Keratinocyte (primary cell): Measurements from ENCODE around the gene ATXN7. TPM values are rescaled to one million over a fixed set of nuclear protein-coding genes. Genes with fewer than 3 reads are reported as not detected.

Source experiments
- DNase-seq: peaks from one replicate; pipeline ENCODE4 v3.0.0-alpha.2; 2011; ENCODE audit warnings: low read depth, missing footprints, low spot score
- FAIRE-seq: peaks from 2 replicates; lab custom pipeline; 2011; peaks lifted over from hg19 to GRCh38; lab: Jason Lieb, UNC
- H2AFZ ChIP-seq: 2 replicates; pipeline ENCODE4 v1.6.0; 2012; ENCODE audit warnings: low read length, control low read depth, inconsistent platforms; ENCODE audit not compliant: control insufficient read depth
- H3K27ac ChIP-seq: 2 replicates; pipeline ENCODE4 v1.5.1; 2011; ENCODE audit warnings: low read length; ENCODE audit not compliant: control insufficient read depth, insufficient read depth
- H3K27me3 ChIP-seq: 3 replicates; pipeline ENCODE4 v1.6.0; 2011; ENCODE audit warnings: low read length; ENCODE audit not compliant: control insufficient read depth, insufficient read depth; ENCODE audit errors: extremely low read depth
- H3K36me3 ChIP-seq, 2 experiments: 2 replicates in 1 of 2; 3 replicates in 1 of 2; pipeline ENCODE4 v1.5.1; 2011; ENCODE audit warnings: low read length in 2 of 2, mild to moderate bottlenecking in 1 of 2; ENCODE audit not compliant: control insufficient read depth in 2 of 2, insufficient read depth in 2 of 2; ENCODE audit errors: extremely low read depth in 1 of 2
- H3K4me1 ChIP-seq: 3 replicates; pipeline ENCODE4 v1.5.1; 2011; ENCODE audit warnings: low read length; ENCODE audit not compliant: control insufficient read depth, insufficient read depth; ENCODE audit errors: extremely low read depth
- H3K4me2 ChIP-seq: 3 replicates; pipeline ENCODE4 v1.6.0; 2011; ENCODE audit warnings: low read depth, low read length; ENCODE audit not compliant: control insufficient read depth, insufficient read depth; ENCODE audit errors: extremely low read depth
- H3K4me3 ChIP-seq, 3 experiments: fragments of 200-600 bp in 1 of 3; sonication (generic) in 1 of 3; 2 replicates in 2 of 3; 3 replicates in 1 of 3; pipeline ENCODE4 v1.5.1; 2011 to 2016; ENCODE audit warnings: low read length in 3 of 3, mild to moderate bottlenecking in 3 of 3, control low read depth in 2 of 3, inconsistent platforms in 1 of 3, low read depth in 1 of 3, mixed read lengths in 1 of 3, mixed run types in 1 of 3, moderate library complexity in 1 of 3; ENCODE audit not compliant: control insufficient read depth in 2 of 3, insufficient read depth in 2 of 3; ENCODE audit errors: extremely low read depth in 1 of 3
- H3K79me2 ChIP-seq: 2 replicates; pipeline ENCODE4 v1.6.0; 2012; ENCODE audit warnings: low read length; ENCODE audit not compliant: control insufficient read depth, insufficient read depth
- H3K9ac ChIP-seq: 3 replicates; pipeline ENCODE4 v1.6.0; 2011; ENCODE audit warnings: low read length; ENCODE audit not compliant: control insufficient read depth, insufficient read depth; ENCODE audit errors: extremely low read depth
- H3K9me1 ChIP-seq: 3 replicates; pipeline ENCODE4 v1.6.0; 2011; ENCODE audit warnings: low read length; ENCODE audit not compliant: control insufficient read depth, insufficient read depth; ENCODE audit errors: extremely low read depth
- H3K9me3 ChIP-seq: 2 replicates; pipeline ENCODE4 v1.5.1; 2012; ENCODE audit warnings: low read depth, low read length; ENCODE audit not compliant: control insufficient read depth
- H4K20me1 ChIP-seq: 3 replicates; pipeline ENCODE4 v1.6.0; 2011; ENCODE audit warnings: low read length; ENCODE audit not compliant: control insufficient read depth, insufficient read depth; ENCODE audit errors: extremely low read depth
- CTCF ChIP-seq, 3 experiments: IDR thresholded peaks in 1 of 3; conservative IDR thresholded peaks in 1 of 3; optimal IDR thresholded peaks in 1 of 3; 2 replicates in 2 of 3; 3 replicates in 1 of 3; pipeline versions ENCODE3 to v1.5.1; 2011; ENCODE audit warnings: low read length in 3 of 3, mild to moderate bottlenecking in 3 of 3, moderate library complexity in 2 of 3, control low read depth in 1 of 3, inconsistent platforms in 1 of 3; ENCODE audit not compliant: insufficient read depth in 2 of 3; ENCODE audit errors: extremely low read depth in 1 of 3
- EZH2 ChIP-seq: IDR thresholded peaks from one replicate; pipeline ENCODE4 v1.6.1; 2012; ENCODE audit warnings: inconsistent platforms, mild to moderate bottlenecking, low read length, moderate library complexity
- dilution Hi-C: fragments of 300-500 bp; cut with MboI; formaldehyde crosslinking; loops from one replicate; pipeline ENCODE4 v1.7.0; 2020; ENCODE audit warnings: low sequenced_read_pairs; ENCODE audit not compliant: extremely low pct_ligation_motif_present
- polyA plus RNA-seq, 5 experiments: library from polyadenylated mRNA; depleted of rRNA in 3 of 5; stranded (reverse) in 3 of 5; stranded (forward) in 1 of 5; unstranded in 1 of 5; fragments of >200 nt; gene quantifications; 1 replicate in 1 of 5; 2 replicates in 3 of 5; 3 replicates in 1 of 5; pipeline versions ENCODE4 v1.2.1 to v1.2.3, GENCODE V29; 2011 to 2012; ENCODE audit warnings: missing spikeins in 2 of 5, low read depth in 1 of 5, low replicate concordance in 1 of 5

Gene ATXN7
- polyA plus RNA-seq, 1 donor (not counting 4 experiments of a cell fraction or from before 2014, with no cell fraction given): 8.8 TPM

DNA sequence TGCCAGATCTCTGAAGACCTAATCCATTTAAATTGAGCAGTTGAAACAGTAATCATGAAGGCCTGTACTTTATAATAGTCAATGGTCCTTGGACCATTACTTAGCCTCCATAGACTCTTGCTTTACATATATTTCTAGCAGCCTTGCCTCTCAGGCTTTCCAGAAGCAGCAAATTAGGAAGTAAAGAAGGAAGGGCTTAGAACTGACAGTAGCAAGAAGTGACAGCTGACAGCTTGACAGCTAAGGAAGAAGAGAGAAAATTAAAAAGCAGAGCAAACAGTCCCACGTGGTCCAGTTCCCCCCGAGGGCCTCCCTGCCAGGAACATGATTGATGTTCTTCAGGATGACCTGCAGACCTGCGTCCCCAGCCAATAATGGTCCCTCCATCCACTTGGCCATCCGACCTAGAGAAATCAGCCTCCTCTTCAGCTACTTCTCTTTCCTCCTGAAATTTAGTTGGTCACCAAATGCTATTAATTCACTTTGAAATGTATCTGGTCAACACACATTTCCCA is 174.6 kb downstream of the ATXN7 start:
- no peaks in the 10 kb centered on the region for H3K36me3 ChIP-seq
- no peaks in the 10 kb centered on the region for H3K4me1 ChIP-seq
- DNase-seq (no peak), FAIRE-seq (no peak)
- no peaks in the 10 kb centered on the region for H3K9me3 ChIP-seq
- H2AFZ ChIP-seq: no peak overlapping the region
- no peak overlapping the region for H3K4me2 ChIP-seq
- no peaks in the 10 kb centered on the region for H3K79me2 ChIP-seq
- H3K27me3 ChIP-seq: peaks cover 4% of the 10 kb centered on the region
- H3K9ac ChIP-seq: no peak overlapping the region
- TF ChIP-seq CTCF (optimal IDR thresholded peaks at IDR 0.05 in 1 of 3, IDR thresholded peaks at IDR 0.05 in 1 of 3, conservative IDR thresholded peaks at IDR 0.05 in 1 of 3; ENCODE audit: extremely low read depth in 1 of 3, insufficient read depth in 2 of 3, low read length in 3 of 3) (no peak), EZH2 (no peak)
- no peak overlapping the region for H3K4me3 ChIP-seq
- H3K9me1 ChIP-seq: no peaks in the 10 kb centered on the region
- H4K20me1 ChIP-seq: no peaks in the 10 kb centered on the region
- dilution Hi-C loops: no loop called here
- H3K27ac ChIP-seq: no peak overlapping the region

GRCh38 chr3:64039332-64039731 is 175.7 kb downstream of the ATXN7 start:
- no peaks in the 10 kb centered on the region for H4K20me1 ChIP-seq
- dilution Hi-C loops: no loop called here
- no peaks in the 10 kb centered on the region for H3K9me3 ChIP-seq
- TF ChIP-seq CTCF (optimal IDR thresholded peaks at IDR 0.05 in 1 of 3, IDR thresholded peaks at IDR 0.05 in 1 of 3, conservative IDR thresholded peaks at IDR 0.05 in 1 of 3; ENCODE audit: extremely low read depth in 1 of 3, insufficient read depth in 2 of 3, low read length in 3 of 3) (no peak), EZH2 (no peak)
- H3K9ac ChIP-seq: no peak overlapping the region
- peaks cover 4% of the 10 kb centered on the region for H3K27me3 ChIP-seq
- no peak overlapping the region for H3K4me2 ChIP-seq
- FAIRE-seq (no peak), DNase-seq (no peak)
- H3K36me3 ChIP-seq: no peaks in the 10 kb centered on the region
- no peak overlapping the region for H3K4me3 ChIP-seq
- no peak overlapping the region for H2AFZ ChIP-seq
- H3K4me1 ChIP-seq: no peaks in the 10 kb centered on the region
- H3K79me2 ChIP-seq: no peaks in the 10 kb centered on the region
- H3K9me1 ChIP-seq: no peaks in the 10 kb centered on the region
- H3K27ac ChIP-seq: no peak overlapping the region
